Posterior cingulate gyrus (tissue), 11 donors: Measurements from ENCODE around the gene TNS1.

Experiments
- DNase-seq, 10 donors: peaks; one replicate each; pipeline versions ENCODE4 v3.0.0 to v3.0.0-alpha.2; 2020 to 2021; ENCODE audit warnings: mixed read lengths in 3 of 10
- intact Hi-C: fragments of 100-400 bp; cut with DNase I; formaldehyde crosslinking; loops from one replicate; pipeline ENCODE4 v1.15.1; 2023

Gene TNS1

DNA sequence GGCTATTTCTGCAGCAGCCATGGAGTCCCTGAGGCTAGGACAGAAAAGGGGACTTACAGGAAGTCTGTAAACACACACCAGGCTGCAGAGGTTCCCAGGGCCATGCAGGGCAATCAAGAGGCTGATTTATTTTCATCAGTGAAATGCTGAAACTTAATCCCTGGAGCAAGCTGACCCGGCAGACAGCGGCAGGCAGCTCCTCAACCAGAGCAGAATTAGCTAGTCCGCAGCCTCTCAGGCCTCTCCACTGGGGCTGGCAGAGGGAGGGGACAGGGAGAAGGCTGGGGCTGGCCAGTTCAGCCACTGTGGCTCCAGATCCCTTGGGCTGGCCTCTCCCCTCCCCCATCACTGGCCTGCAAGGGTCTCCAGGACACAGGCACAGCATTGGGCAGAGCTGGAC, 136.3 kb downstream of the TNS1 start:
- intact Hi-C loops = no loop called here
- no peak for DNase-seq

DNA sequence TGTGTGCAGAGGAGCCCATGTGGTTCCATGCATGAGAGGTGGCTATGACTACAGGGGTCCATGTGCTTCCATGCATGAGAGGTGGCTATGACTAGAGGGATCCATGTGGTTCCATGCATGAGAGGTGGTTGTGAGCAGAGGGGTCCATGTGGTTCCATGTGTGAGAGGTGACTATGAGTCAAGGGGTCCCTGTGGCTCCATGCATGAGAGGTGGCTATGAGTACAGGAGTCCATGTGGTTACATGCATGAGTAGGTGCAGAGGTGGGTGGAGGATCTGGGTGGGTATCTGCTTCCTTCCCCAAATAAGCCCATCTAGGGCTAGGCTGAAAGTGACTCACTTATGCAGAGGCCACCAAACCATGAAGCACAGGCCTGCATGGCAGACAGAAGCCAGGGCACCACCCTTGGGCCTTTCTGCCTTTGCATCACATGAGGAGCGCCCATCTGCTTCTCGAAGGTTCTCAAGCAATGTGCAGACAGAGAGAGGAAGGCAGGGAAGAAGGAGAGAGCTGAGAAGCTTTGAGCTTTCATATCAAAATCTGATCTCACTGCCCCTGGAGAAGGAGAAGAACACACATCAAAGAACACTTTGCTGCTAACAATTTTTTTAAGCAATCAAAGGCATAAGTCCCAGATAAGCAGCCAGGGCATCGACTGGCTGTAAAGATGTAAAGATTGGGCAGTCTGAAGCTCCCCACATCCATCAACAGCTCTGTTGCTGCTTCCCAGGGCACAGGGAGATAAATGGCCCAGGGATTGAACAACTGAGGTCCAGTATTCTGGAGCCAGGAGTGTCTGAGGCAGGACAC, 137.6 kb downstream of the TNS1 start:
- DNase-seq = no peak
- intact Hi-C loops = no loop called here

DNA sequence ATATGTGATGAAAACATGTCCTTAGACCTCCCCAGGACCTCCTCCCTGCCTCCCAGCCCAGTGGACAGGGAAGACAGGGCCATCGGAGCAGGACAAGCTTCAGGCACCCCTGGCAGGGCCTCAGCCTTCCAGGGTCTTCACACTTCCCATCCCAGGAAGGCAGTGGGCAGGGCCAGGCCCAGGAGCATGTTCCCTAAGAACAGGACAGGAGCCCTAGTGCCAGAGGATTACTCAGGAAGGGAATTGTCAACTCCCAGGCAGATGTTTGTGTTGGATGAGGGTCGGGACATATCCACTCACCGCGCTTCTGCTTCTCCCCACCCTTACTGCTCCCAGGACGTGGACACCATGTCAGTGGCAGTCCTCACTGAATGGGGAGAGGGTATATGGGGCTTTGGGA, 138.9 kb downstream of the TNS1 start:
- intact Hi-C loops = no loop called here
- no peak for DNase-seq

DNA sequence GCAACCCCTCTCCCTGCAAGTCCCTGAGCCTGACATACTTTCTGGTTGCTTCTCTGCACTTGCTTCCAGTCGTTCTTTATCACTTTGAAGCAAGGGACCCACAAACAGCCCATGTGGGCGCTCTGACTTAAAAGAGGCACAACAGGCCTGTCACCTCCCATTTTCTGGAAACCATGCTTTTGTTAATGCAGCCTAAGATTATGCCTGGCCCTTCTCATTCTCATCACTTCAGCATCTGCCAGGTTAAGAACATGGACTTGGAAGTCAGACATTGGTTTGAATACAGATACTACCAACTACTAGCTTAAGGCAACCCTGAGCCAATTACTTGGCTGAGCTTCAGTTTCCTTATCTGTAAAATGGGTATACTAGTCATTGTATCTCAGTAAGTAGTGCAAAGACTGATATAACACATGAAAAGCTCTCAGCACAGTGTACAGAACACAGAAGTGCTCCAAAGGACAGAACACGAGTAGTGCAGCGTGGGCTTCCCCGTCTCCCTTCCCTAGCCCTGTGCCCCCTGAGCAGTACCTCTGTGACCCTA, 141.4 kb downstream of the TNS1 start:
- DNase-seq = no peak
- intact Hi-C loops = no loop called here

DNA sequence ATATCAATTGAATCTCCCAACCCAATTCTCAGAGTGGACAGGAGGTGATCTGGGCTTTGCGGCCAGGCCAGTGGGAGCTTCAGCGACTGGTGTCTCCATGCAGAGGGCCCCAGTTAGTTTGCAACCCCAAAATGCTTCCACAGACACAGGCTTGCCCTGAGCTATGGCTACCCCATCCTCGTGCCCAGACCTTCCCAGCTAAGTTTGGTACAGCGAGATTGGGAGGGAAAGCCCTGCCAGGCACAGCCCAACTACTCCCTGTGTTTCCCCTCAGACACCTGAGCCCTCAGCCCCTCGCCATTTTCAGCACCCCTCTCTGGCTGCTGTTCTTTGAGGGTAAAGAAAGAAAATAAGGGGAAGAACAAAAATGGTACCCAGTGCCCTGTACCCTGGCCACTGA, 142.9 kb downstream of the TNS1 start:
- DNase-seq = no peak
- intact Hi-C loops = no loop called here

DNA sequence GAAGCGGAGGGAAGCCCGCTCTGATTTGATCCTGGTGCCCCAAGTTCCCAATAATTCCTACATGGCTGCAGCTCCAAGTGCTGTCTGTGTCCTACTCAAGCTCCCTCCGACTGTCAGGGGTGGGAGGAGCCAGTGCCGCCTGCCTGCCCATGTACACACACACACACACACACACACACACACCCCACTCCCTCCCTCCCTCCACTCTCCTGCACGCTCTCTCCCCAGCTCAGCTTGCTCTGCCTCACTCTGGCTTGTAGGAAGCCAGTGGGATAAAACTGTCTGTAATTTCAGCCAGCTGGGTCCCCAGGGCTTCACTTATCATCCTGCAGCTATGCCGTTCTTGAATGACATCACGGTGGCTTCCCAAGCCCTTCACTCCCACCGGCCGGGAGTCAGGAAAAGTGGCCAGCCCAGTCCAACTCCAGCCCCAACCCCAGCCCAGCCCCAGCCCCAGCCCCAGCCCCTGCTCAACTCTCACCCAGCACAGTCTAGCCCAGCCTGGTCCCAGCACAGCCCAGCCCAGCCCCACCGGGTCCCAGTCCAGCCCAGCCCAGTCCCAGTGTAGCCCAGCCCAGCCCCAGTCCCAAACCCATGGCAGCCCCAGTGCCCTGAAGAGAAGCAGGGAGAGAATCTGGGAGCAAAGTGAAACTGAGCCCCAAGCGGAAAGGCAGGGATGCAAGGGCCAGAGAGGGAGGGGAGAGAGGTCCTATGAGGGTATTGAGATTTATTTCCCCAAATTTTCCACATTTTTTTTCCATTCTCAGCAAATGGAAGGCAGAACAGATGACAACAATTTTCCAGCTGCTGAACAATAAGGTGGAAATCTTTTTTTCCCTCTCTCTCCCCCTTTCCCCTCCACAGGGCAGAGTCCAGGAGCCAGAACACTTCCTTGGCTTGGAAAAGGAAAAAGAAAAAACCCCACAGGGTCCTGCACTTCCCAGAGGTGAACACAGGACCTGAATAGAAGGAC, 144.0 kb downstream of the TNS1 start:
- intact Hi-C loops = no loop called here

DNA sequence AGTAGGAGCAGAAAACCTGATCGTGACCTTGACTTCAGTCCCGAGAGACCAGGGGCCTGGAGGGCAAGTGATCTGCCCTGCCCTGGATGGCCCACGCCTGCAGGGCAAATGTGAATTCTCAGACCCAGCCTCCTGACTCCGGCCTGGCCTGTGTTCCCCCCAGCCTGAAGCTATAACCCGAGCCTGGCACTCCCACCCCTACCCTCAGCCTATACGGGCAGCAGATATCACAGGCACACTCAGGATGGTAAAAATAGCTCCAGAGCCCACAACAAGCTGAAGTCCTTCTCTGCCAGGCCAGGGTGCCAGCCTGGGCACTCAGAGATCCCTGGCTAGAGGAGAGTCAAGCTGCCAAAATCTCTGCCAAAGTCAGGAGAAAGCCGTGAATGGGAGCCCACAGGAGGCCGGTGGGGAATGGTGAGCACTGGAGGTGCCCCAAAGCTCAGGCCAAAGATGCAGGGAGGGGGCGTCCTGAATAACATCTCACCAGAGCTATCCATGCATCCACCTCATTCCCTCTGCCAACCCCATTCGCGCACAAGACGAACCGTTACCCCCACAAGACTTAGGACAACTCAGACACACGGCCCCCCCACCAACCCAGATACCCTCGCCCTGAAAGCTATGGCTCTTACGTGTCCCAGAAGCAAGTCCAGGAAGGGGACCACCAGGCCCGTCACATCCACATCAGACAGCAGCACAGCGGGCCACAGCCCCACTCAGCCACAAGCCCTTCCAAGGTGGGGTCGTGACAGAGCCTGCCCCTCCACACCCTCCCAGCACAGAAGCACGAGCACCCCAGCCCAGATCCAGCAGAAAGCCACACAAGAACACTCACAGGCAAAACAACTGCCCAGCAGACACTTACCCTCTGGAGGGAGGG, 144.9 kb downstream of the TNS1 start:
- intact Hi-C loops = no loop called here
- DNase-seq = peak in 1 of 10 donors; percentile 78

More for the DNA sequence above, 144.0 kb downstream of the TNS1 start:
- peak in 9 of 10 donors; percentile 52 to 95 (median 73) for DNase-seq

DNA sequence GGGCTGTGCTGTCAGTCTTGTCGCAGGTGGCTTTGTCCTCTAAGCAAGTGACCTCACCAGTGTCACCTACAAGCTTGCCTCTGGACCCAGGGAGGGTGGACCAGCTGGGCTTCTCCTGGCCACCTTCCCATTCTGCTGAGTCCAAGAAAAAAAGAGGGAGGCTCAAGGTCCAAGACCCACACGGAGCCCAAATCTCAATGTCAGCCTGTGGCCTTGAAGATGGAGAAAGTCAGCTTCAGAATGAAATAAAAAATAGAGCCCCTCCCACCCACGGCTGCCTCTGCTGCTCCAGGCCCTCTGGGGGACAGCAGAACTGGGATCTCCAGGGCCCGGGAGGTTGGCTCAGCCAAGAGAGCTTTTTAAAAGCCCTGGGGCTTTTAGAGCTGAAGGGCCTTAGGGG, 145.9 kb downstream of the TNS1 start:
- peak in 1 of 10 donors; percentile 81 for DNase-seq
- intact Hi-C loops = no loop called here

DNA sequence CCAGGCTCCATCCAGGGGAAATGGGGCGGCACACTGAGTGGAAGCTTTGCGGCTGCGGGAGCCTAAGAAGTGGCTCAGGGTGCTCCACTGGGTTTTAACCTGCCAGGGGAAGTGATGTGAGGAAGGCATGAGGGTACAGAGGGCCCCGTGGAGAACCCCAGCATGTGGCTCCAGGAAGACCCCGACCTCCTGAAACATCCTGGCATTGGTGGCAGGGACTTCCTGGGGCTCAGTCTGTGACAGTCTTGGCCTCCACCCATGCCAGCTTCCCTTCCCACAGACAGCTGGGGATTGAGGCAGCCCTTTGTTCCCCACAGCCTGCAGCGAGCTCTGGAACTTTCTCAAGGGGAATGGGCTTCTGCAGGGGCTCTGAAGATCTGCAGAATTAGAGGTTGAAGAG, 146.6 kb downstream of the TNS1 start:
- intact Hi-C loops = no loop called here
- DNase-seq = peak in 2 of 10 donors; percentile 74 to 78

DNA sequence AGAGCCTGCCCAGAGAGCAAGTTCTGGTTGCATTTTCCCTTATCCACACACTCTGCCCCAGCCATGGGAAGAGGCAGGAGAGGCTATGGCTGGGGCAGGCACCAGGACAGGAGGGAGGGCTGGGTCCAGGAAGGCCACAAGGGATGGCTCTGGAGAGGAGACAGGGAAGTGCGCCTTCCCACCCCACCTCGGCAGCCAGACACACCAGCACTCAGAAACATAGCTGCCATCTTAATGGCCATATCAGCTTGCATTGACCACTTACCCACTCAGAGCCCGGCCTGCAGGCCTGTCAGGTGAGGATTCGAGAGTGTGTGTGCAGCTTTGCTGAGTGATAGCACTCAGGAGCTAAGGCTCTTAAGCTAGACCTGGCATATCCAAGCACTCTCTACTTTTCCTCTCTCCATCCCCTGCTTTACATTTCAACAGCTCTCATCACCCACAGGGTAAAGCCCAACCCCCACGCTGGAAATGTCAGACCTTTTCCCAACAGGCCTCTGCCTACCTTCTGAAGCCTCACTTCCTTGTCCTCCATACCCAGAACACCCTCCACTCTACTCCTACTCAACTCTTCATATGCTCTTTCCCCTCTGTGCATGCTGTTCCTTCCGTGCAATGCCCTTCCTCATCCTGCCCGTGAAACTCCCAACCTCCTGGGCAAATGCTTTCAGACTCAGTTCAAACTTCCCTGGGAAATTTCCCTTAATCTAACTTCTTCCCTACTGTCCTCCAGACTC, 147.9 kb downstream of the TNS1 start:
- intact Hi-C loops = no loop called here

DNA sequence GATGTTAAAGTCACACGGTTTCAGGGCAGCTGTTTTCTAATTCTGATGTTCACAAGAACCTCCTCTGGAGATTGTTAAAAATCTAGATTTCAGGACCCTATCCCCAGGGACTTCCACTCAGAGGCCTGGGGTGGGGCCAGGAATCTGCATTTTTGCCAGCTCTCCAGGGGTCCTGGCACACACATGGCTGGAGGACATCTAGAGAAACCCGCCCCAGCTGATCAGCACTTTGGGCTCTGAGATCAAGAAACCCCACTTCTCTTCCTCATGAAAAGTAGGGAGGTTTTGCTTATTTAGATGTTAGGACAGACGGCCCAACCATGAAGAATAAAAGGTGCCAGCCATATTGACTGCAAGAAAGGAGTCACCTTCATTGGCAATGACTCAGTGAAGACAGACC, 148.8 kb downstream of the TNS1 start:
- DNase-seq = no peak
- intact Hi-C loops = no loop called here

More for the DNA sequence above, 147.9 kb downstream of the TNS1 start:
- peak in 2 of 10 donors; percentile 62 to 68 for DNase-seq

DNA sequence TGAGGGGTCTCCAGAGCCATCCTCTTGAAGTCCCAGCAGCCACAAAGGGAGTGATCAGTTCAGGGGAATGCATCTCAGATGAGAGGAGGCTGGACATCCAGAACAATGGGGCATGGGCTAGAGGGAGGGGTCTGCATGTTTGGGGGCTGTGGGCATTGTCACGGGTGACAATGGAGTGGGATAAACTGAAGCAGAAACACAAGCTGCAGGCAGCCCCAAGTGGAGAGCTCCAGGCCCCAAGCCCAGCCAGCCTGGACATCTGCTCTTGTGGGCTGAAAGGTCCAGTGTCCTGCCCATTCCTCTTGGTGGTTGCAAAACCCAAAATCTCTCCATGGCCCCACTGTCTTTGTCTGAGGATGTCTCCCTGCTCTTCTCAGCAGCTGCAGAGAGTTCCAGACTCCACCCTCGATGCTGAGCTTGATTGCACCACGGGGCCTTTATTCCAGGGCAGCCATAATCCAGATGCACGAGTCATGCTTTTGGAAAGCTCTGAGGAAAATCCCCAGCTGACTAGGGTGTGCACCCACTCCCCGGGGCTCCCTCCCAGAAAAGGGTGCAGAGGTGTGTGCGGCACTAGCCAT, 149.4 kb downstream of the TNS1 start:
- peak in 5 of 10 donors; percentile 26 to 88 (median 47) for DNase-seq
- intact Hi-C loops = no loop called here

DNA sequence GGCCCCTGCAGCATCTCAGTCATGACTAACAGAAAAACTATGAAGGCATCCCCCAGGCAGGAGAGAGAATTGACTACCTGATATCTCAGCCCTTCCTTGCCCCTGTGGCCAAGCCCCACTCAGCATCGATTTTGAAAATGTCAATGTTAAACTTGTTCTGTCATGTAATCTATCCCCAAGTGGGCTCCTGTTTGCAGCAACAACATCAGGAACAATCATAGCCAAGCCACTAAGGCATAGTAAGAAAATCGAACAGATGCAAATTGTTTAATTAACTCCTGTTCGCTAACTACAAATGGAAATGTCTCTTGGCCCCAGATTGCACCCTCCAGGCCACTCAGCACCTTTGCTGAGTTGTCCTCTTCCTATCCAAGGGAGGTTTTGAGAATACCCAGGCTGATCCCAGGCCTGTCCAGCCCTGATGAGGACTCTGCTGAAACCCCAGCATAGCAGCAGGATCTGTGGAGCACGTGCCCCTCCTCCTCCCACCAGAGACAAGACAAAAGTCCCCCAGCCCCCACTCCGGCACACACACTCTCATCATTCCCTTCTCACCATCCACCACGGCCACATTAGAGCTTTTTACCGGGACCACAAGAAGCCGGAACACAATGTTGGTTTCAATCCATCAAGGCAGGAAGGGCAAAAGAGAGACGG, 150.1 kb downstream of the TNS1 start:
- intact Hi-C loops = no loop called here
- peak in 1 of 10 donors; percentile 70 for DNase-seq

DNA sequence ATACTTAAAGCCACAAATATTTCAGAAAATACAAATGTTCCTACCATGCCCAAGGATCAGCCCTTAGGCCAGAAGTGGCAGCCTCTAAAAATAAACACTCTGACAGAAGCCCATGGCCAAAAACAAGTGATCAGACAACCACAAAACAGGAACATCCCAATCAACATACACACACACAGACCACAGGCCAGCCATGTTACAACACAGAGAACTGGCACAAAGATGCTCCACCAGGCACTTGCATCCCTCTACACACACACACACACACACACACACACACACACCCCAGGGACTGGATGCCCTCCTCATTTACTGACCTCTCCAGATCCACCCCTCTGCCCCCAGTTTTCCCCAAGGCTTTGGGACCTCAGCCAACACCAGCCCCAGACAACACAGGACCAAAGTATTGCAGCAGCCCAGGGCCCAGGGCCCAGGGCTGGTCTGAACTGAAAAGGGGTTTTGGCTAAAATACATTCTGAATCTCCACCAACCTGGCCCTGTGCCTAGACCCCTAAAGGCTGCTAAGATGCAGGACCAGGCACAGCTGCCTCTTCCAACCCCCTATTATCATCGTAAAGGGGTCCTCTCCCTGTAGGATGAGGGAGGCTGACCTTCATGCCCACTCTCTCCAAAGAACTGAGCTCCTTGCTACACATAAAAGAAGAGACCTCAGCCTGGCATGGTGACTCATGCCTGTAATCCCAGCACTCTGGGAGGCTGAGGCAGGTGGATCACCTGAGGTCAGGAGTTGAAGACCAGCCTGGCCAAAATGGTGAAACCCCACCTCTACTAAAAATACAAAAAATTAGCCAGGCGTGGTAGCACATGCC, 151.4 kb downstream of the TNS1 start:
- DNase-seq = no peak
- intact Hi-C loops = no loop called here

DNA sequence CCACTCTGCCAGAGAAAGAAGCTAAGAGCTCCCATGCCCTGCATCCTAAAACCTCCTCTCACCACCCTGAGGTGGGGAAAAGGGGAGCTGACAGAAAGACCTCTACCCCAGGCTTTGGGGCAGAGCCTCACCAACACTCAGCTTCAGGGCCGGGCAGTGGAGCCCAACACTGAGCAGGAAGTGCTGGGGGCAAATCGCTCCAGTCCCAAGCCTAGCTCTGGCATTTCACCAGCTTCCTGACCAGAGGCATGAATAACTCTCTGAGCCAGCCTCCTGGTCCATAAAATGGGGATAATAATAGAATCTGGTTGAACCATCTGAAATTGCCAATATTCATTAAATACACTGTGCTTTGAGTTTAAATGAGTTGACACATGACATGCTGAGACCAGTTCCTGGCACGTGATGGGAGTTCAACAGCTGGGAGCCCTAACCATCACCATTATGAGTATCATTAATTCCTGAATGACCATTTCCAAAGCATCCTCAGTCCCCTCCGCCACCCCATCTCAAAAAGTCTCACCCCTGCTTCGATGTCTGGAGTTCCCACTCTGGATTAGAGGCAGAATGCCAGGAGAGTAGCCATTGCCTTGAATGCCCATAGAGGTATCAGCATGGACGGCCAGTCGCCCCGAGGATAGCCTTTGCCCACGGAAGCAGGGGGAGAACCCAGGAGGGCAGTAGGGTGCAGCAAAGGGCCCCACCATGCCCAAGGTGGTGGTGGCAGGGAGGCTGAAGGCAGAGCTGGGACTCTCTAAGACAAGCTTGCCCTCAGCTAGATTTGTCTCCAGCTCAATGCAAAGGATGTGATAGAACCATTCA, 153.4 kb downstream of the TNS1 start:
- peak in 1 of 10 donors; percentile 45 for DNase-seq

DNA sequence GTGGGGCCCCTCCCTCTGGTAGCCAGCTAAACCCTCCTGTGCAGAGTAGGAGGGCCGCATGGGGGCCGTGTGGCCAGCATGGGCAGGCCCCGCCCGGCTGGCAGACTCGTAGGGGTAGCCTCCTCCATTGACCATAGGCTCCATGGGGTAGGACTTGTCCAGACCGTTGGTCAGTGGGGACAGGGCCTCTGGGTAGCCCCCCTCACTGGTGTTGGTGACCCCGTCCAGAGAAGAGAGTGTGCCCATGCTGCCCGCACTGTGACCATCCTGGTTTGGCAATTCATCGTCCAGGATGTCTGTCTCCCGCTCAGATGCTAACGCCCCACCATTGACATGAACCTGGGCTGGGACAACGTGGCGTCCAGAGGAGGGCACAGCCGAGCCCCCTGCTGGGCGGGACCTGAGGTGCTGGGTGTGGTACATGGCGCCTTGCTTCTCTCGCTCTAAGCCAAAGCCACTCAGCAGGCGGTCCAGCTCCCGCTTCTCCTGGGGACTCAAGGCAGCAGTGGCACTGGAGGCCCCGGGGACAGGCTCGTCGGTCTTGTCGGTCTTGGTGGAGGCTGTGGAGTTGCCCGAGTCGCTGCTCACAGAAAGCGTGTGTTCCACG, 154.3 kb downstream of the TNS1 start:
- intact Hi-C loops = no loop called here
- peak in 1 of 10 donors; percentile 76 for DNase-seq

More for the DNA sequence above, 153.4 kb downstream of the TNS1 start:
- intact Hi-C loops = no loop called here
